HEK293 (cell line): ENCODE measurements around the gene RBM34.
A peak's percentile ranks its signal among the peaks of the same experiment; 100 is the strongest.

Experiments used
- CTCF ChIA-PET: fragments of 350-600 bp; formaldehyde crosslinking; extraction: SDS; loops from one replicate; lab custom pipeline; 2021; ENCODE audit warnings: antibody characterized with exemption; lab: Yijun Ruan, JAX
- POLR2A ChIA-PET: fragments of 300-600 bp; formaldehyde crosslinking; extraction: SDS; loops from one replicate; lab custom pipeline; 2020; ENCODE audit warnings: antibody characterized with exemption, inconsistent platforms; lab: Yijun Ruan, JAX
- H3K27ac ChIP-seq: fragments of 200-500 bp; sonication (Bioruptor generic); 2 replicates; pipeline ENCODE4 v1.5.1; 2014; ENCODE audit warnings: low read depth, low read length, control low read depth, inconsistent platforms; ENCODE audit errors: extremely low read depth
- H3K36me3 ChIP-seq, 2 experiments: fragments of 200-500 bp in 1 of 2; sonication (Bioruptor generic) in 1 of 2; 1 replicate in 1 of 2; 2 replicates in 1 of 2; pipeline ENCODE4 v1.5.1; 2014 to 2017; ENCODE audit warnings: inconsistent platforms in 2 of 2, low read length in 2 of 2; ENCODE audit not compliant: control insufficient read depth in 2 of 2, insufficient read depth in 1 of 2
- H3K4me1 ChIP-seq: fragments of 200-500 bp; sonication (Bioruptor generic); 2 replicates; pipeline ENCODE4 v1.5.1; 2014; ENCODE audit warnings: mild to moderate bottlenecking, low read length, inconsistent platforms; ENCODE audit not compliant: control insufficient read depth, insufficient read depth
- H3K4me3 ChIP-seq: 2 replicates; pipeline ENCODE4 v1.5.1; 2011; ENCODE audit warnings: low read depth, mild to moderate bottlenecking, control low read depth, low read length, moderate library complexity
- H3K9me3 ChIP-seq: fragments of 200-500 bp; sonication (Bioruptor generic); 2 replicates; pipeline ENCODE4 v1.5.1; 2014; ENCODE audit warnings: low read depth, low read length, inconsistent platforms; ENCODE audit not compliant: control insufficient read depth, insufficient read depth
- ATF2 ChIP-seq: fragments of 450-650 bp; formaldehyde crosslinking; IDR thresholded peaks from 2 replicates; pipeline ENCODE4 v1.5.1; 2016; ENCODE audit warnings: missing biosample characterization, missing genetic modification characterization, low read depth
- GLI2 ChIP-seq: fragments of 450-650 bp; formaldehyde crosslinking; IDR thresholded peaks from 2 replicates; pipeline ENCODE4; 2017; ENCODE audit warnings: missing biosample characterization, missing genetic modification characterization, low read depth, borderline replicate concordance
- MYNN ChIP-seq: fragments of 450-650 bp; formaldehyde crosslinking; IDR thresholded peaks from 2 replicates; pipeline ENCODE4 v1.5.1; 2016; ENCODE audit warnings: missing biosample characterization, missing genetic modification characterization, borderline replicate concordance
- PRDM6 ChIP-seq: fragments of 450-650 bp; formaldehyde crosslinking; IDR thresholded peaks from 2 replicates; pipeline ENCODE4 v1.5.1; 2017; ENCODE audit warnings: missing biosample characterization, missing genetic modification characterization
- SCRT2 ChIP-seq: fragments of 450-650 bp; formaldehyde crosslinking; IDR thresholded peaks from 2 replicates; pipeline ENCODE4 v1.5.1; 2016; ENCODE audit warnings: missing biosample characterization, missing genetic modification characterization
- SP3 ChIP-seq: fragments of 450-650 bp; formaldehyde crosslinking; IDR thresholded peaks from 2 replicates; pipeline ENCODE4 v1.5.1; 2016; ENCODE audit warnings: missing biosample characterization, missing genetic modification characterization
- TSHZ1 ChIP-seq: fragments of 450-650 bp; formaldehyde crosslinking; IDR thresholded peaks from 2 replicates; pipeline ENCODE4 v1.5.1; 2016; ENCODE audit warnings: missing biosample characterization, missing genetic modification characterization, borderline replicate concordance
- ZBTB1 ChIP-seq: fragments of 450-650 bp; formaldehyde crosslinking; IDR thresholded peaks from 2 replicates; pipeline ENCODE4 v1.5.1; 2016; ENCODE audit warnings: missing biosample characterization, missing genetic modification characterization
- ZBTB21 ChIP-seq: fragments of 450-650 bp; formaldehyde crosslinking; IDR thresholded peaks from 2 replicates; pipeline ENCODE4 v1.5.1; 2017; ENCODE audit warnings: missing biosample characterization, missing genetic modification characterization
- ZNF629 ChIP-seq: fragments of 450-650 bp; formaldehyde crosslinking; IDR thresholded peaks from 2 replicates; pipeline ENCODE4 v1.5.1; 2017; ENCODE audit warnings: missing biosample characterization, missing genetic modification characterization
- ZNF660 ChIP-seq: fragments of 450-650 bp; IDR thresholded peaks from 2 replicates; pipeline ENCODE4 v1.5.1; 2018; ENCODE audit warnings: missing biosample characterization, mild to moderate bottlenecking, missing genetic modification characterization
- ZNF707 ChIP-seq: fragments of 450-650 bp; formaldehyde crosslinking; IDR thresholded peaks from 2 replicates; pipeline ENCODE4 v1.5.1; 2016; ENCODE audit warnings: missing biosample characterization, missing genetic modification characterization
- ZNF792 ChIP-seq: fragments of 450-650 bp; formaldehyde crosslinking; IDR thresholded peaks from 2 replicates; pipeline ENCODE4 v1.5.1; 2016; ENCODE audit warnings: missing biosample characterization, missing genetic modification characterization

Gene RBM34

GRCh38 chr1:235152235-235152634 is 8.8 kb downstream of the RBM34 start:
- Histone ChIP-seq H3K9me3 (no peaks in the 10 kb centered on the region), H3K4me3 (no peak overlapping the region), H3K36me3 (peaks cover 89 to 90% of the 10 kb centered on the region in 2 experiments), H3K27ac (no peak overlapping the region), H3K4me1 (no peaks in the 10 kb centered on the region)
- ChIA-PET CTCF (interaction anchor here (1.3 kb wide), 1 partner anchor 265 kb away, joined by 4 read pairs; no protein-coding TSS in a partner anchor), POLR2A (no interaction called here)
- no peak for TF ChIP-seq GLI2 (tag by site-specific recombination)
- TF ChIP-seq ZNF660 (tag by site-specific recombination) = 0 out of 2 replicates have a peak, but pooled peaks have one; percentile 17

GRCh38 chr1:235151033-235151432 is 10.0 kb downstream of the RBM34 start:
- POLR2A ChIA-PET = no interaction called here
- Histone ChIP-seq H3K27ac (no peak overlapping the region), H3K4me3 (no peak overlapping the region)
- TF ChIP-seq ZBTB1 (no peak), MYNN (tag by site-specific recombination) (no peak), SP3 (tag by site-specific recombination) (0 out of 2 replicates have a peak, but pooled peaks have one; percentile 9), ZNF707 (tag by site-specific recombination) (no peak), TSHZ1 (tag by site-specific recombination) (no peak)
- TF ChIP-seq, all 188 proteins: peak for 1
- H3K4me1 ChIP-seq = no peaks in the 10 kb centered on the region
- CTCF ChIA-PET = no interaction called here
- peaks cover 88% of the 10 kb centered on the region in 2 experiments for H3K36me3 ChIP-seq
- no peaks in the 10 kb centered on the region for H3K9me3 ChIP-seq

GRCh38 chr1:235149824-235150223 is 11.2 kb downstream of the RBM34 start:
- Histone ChIP-seq H3K4me3 (no peak overlapping the region), H3K36me3 (peaks cover 88 to 92% of the 10 kb centered on the region in 2 experiments), H3K4me1 (no peaks in the 10 kb centered on the region), H3K9me3 (no peaks in the 10 kb centered on the region), H3K27ac (no peak overlapping the region)
- peak; percentile 81 for TF ChIP-seq SCRT2
- no peak for TF ChIP-seq ZBTB21 (tag by site-specific recombination)
- TF ChIP-seq ATF2 (tag by site-specific recombination) = peak; percentile 91
- no peak for TF ChIP-seq ZNF792
- TF ChIP-seq ZNF629 (tag by site-specific recombination) = peak; percentile 38; the same call in 1 of the 2 replicates
- TF ChIP-seq PRDM6 (tag by site-specific recombination) = peak; percentile 25; the same call in 1 of the 2 replicates
- ChIA-PET POLR2A (no interaction called here), CTCF (interaction anchor here (0.7 kb wide), 1 partner anchor 56 kb away, joined by 4 read pairs; no protein-coding TSS in a partner anchor)
